HG03159 (cell line): ENCODE measurements around the gene MYO18A.
"Not testable (repeated sequence)": the region's sequence is repeated elsewhere in the genome, so short reads cannot be mapped to it uniquely, and the experiment has no call there.

Experiments
- ATAC-seq: cut with Tn5 transposase; IDR thresholded peaks from one replicate; pipeline ENCODE4 v1.9.1; 2021; ENCODE audit warnings: mild to moderate bottlenecking, moderate library complexity; ENCODE audit not compliant: unreplicated experiment

MYO18A gene

GRCh38 chr17:29148790-29149430, 31.3 kb downstream of the MYO18A start:
- peak; percentile 88 for ATAC-seq

- no peak for ATAC-seq
These were observed 31.9 kb downstream of the MYO18A start for GRCh38 chr17:29148257-29148789.

- no peak for ATAC-seq
These were observed 32.5 kb downstream of the MYO18A start for GRCh38 chr17:29147682-29148081.

- not testable (repeated sequence) for ATAC-seq
These were observed 33.0 kb downstream of the MYO18A start for GRCh38 chr17:29147228-29147627.

GRCh38 chr17:29146369-29146972, 33.7 kb downstream of the MYO18A start:
- no peak for ATAC-seq

GRCh38 chr17:29145289-29146073, 34.7 kb downstream of the MYO18A start:
- ATAC-seq, result no peak

- no peak for ATAC-seq
These were observed 36.3 kb downstream of the MYO18A start for GRCh38 chr17:29143894-29144293.

GRCh38 chr17:29141514-29141876, 38.7 kb downstream of the MYO18A start:
- no peak for ATAC-seq

GRCh38 chr17:29140631-29141513, 39.3 kb downstream of the MYO18A start:
- no peak for ATAC-seq

- no peak for ATAC-seq
These were observed 40.1 kb downstream of the MYO18A start for GRCh38 chr17:29140051-29140621.

- no peak for ATAC-seq
These were observed 41.1 kb downstream of the MYO18A start for GRCh38 chr17:29138971-29139691.

GRCh38 chr17:29138184-29138955, 41.8 kb downstream of the MYO18A start:
- ATAC-seq, result no peak

- no peak for ATAC-seq
These were observed 43.0 kb downstream of the MYO18A start for GRCh38 chr17:29136998-29137730.

GRCh38 chr17:29135464-29135863, 44.7 kb downstream of the MYO18A start:
- no peak for ATAC-seq

- no peak for ATAC-seq
These were observed 47.0 kb downstream of the MYO18A start for GRCh38 chr17:29133121-29133713.

GRCh38 chr17:29131814-29132682, 48.1 kb downstream of the MYO18A start:
- no peak for ATAC-seq

- ATAC-seq, result no peak
These were observed 50.5 kb downstream of the MYO18A start for GRCh38 chr17:29129731-29130130.
